MM.1S (cell line): Measurements from ENCODE around the gene HDAC7.

ENCODE experiments used
- DNase-seq: peaks from one replicate; pipeline ENCODE4 v3.0.0-alpha.2; 2015
- H2AFZ ChIP-seq: fragments of 300-600 bp; sonication (generic); 2 replicates; pipeline ENCODE4 v1.6.0; 2016; ENCODE audit warnings: antibody characterized with exemption, low read length
- H3F3A ChIP-seq: fragments of 300-600 bp; sonication (generic); 2 replicates; pipeline ENCODE4 v1.6.1; 2016; ENCODE audit warnings: mild to moderate bottlenecking, antibody characterized with exemption, low read length, moderate library complexity, mixed read lengths; ENCODE audit not compliant: insufficient read depth
- H3K27ac ChIP-seq: fragments of 300-600 bp; sonication (generic); 2 replicates; pipeline ENCODE4 v1.5.1; 2016; ENCODE audit warnings: mild to moderate bottlenecking, low read length
- H3K27me3 ChIP-seq: fragments of 300-600 bp; sonication (generic); replicated peaks from 2 replicates; pipeline ENCODE4 v1.6.0; 2016; ENCODE audit warnings: low read length; ENCODE audit not compliant: insufficient read depth
- H3K36me3 ChIP-seq: fragments of 300-600 bp; sonication (generic); replicated peaks from 2 replicates; pipeline ENCODE4 v1.6.1; 2016; ENCODE audit warnings: mild to moderate bottlenecking, low read length, mixed read lengths; ENCODE audit not compliant: insufficient read depth
- H3K4me1 ChIP-seq: fragments of 300-600 bp; sonication (generic); 2 replicates; pipeline ENCODE4 v1.6.1; 2016; ENCODE audit warnings: low read length, mixed read lengths
- H3K4me2 ChIP-seq: fragments of 300-600 bp; sonication (generic); 2 replicates; pipeline ENCODE4 v1.6.0; 2016; ENCODE audit warnings: low read depth, low read length
- H3K4me3 ChIP-seq: fragments of 300-600 bp; sonication (generic); 2 replicates; pipeline ENCODE4 v1.5.1; 2016; ENCODE audit warnings: low read length, mixed read lengths
- H3K79me2 ChIP-seq: fragments of 300-600 bp; sonication (generic); 2 replicates; pipeline ENCODE4 v1.6.1; 2016; ENCODE audit warnings: mixed run types, low read length, mixed read lengths
- H3K9ac ChIP-seq: fragments of 300-600 bp; sonication (generic); 2 replicates; pipeline ENCODE4 v1.6.1; 2016; ENCODE audit warnings: low read length, mixed read lengths
- H3K9me2 ChIP-seq: fragments of 300-600 bp; sonication (generic); replicated peaks from 2 replicates; pipeline ENCODE4 v1.6.1; 2016; ENCODE audit warnings: mild to moderate bottlenecking, low read length, mixed read lengths; ENCODE audit not compliant: insufficient read depth
- H3K9me3 ChIP-seq: fragments of 300-600 bp; sonication (generic); replicated peaks from 2 replicates; pipeline ENCODE4 v1.6.1; 2016; ENCODE audit warnings: mild to moderate bottlenecking, low read length, mixed read lengths; ENCODE audit not compliant: insufficient read depth
- H4K20me1 ChIP-seq: fragments of 300-600 bp; sonication (generic); 2 replicates; pipeline ENCODE4 v1.6.1; 2016; ENCODE audit warnings: mild to moderate bottlenecking, low read length, moderate library complexity, mixed read lengths; ENCODE audit not compliant: insufficient read depth
- CTCF ChIP-seq: fragments of 300-600 bp; sonication (generic); IDR thresholded peaks from 2 replicates; pipeline ENCODE4 v1.5.1; 2016; ENCODE audit warnings: antibody characterized with exemption, low read length, mixed read lengths
- EZH2 ChIP-seq: fragments of 300-600 bp; sonication (generic); optimal IDR thresholded peaks from 2 replicates; pipeline ENCODE3; 2017; ENCODE audit warnings: low read depth, mild to moderate bottlenecking, antibody characterized with exemption, low read length, mixed read lengths
- EZH2phosphoT487 ChIP-seq: fragments of 300-600 bp; sonication (generic); IDR thresholded peaks from 2 replicates; pipeline ENCODE4 v1.6.1; 2018; ENCODE audit warnings: antibody characterized with exemption, low read length

Gene HDAC7

GRCh38 chr12:47794679-47795078, 25.0 kb downstream of the HDAC7 start:
- Histone ChIP-seq H4K20me1 (no peaks in the 10 kb centered on the region), H3K4me2 (no peak overlapping the region), H3K9me2 (no peaks in the 10 kb centered on the region), H3K27me3 (no peaks in the 10 kb centered on the region), H3K4me1 (no peaks in the 10 kb centered on the region), H3K27ac (no peak overlapping the region), H3K4me3 (no peak overlapping the region), H3K9me3 (no peaks in the 10 kb centered on the region), H3F3A (no peaks in the 10 kb centered on the region), H3K9ac (no peak overlapping the region), H2AFZ (no peak overlapping the region), H3K36me3 (no peaks in the 10 kb centered on the region), H3K79me2 (peaks cover 29% of the 10 kb centered on the region)
- DNase-seq, result no peak
- TF ChIP-seq EZH2 (no peak), CTCF (no peak), EZH2phosphoT487 (no peak)

GRCh38 chr12:47793015-47793681, 26.6 kb downstream of the HDAC7 start:
- Histone ChIP-seq H3K4me3 (no peak overlapping the region), H2AFZ (no peak overlapping the region), H3K4me2 (no peak overlapping the region), H3K9me3 (no peaks in the 10 kb centered on the region), H3K4me1 (no peaks in the 10 kb centered on the region), H3K36me3 (no peaks in the 10 kb centered on the region), H3F3A (no peaks in the 10 kb centered on the region), H3K9me2 (no peaks in the 10 kb centered on the region), H3K27me3 (no peaks in the 10 kb centered on the region), H4K20me1 (no peaks in the 10 kb centered on the region), H3K9ac (no peak overlapping the region), H3K79me2 (peaks cover 14% of the 10 kb centered on the region; the same call in 1 of the 2 replicates), H3K27ac (no peak overlapping the region)
- no peak for DNase-seq
- no peak for TF ChIP-seq EZH2phosphoT487
- no peak for TF ChIP-seq CTCF
- no peak for TF ChIP-seq EZH2

GRCh38 chr12:47791874-47792273, 27.8 kb downstream of the HDAC7 start:
- Histone ChIP-seq H3K79me2 (peaks cover 14% of the 10 kb centered on the region; the same call in 1 of the 2 replicates), H3K4me2 (no peak overlapping the region), H2AFZ (no peak overlapping the region), H3K4me3 (no peak overlapping the region), H3K27ac (no peak overlapping the region), H3K9me2 (no peaks in the 10 kb centered on the region), H3K36me3 (no peaks in the 10 kb centered on the region), H3K9me3 (no peaks in the 10 kb centered on the region), H3K9ac (no peak overlapping the region), H3K27me3 (no peaks in the 10 kb centered on the region), H3F3A (no peaks in the 10 kb centered on the region), H3K4me1 (no peaks in the 10 kb centered on the region), H4K20me1 (no peaks in the 10 kb centered on the region)
- no peak for DNase-seq
- TF ChIP-seq EZH2phosphoT487, result no peak
- TF ChIP-seq EZH2, result no peak
- no peak for TF ChIP-seq CTCF
